SW480 (cell line): Measurements from ENCODE around the gene NKD1.

ENCODE experiments used
- DNase-seq: peaks from one replicate; pipeline ENCODE4 v3.0.0-alpha.2; 2016; ENCODE audit warnings: low spot score

NKD1 gene

DNA sequence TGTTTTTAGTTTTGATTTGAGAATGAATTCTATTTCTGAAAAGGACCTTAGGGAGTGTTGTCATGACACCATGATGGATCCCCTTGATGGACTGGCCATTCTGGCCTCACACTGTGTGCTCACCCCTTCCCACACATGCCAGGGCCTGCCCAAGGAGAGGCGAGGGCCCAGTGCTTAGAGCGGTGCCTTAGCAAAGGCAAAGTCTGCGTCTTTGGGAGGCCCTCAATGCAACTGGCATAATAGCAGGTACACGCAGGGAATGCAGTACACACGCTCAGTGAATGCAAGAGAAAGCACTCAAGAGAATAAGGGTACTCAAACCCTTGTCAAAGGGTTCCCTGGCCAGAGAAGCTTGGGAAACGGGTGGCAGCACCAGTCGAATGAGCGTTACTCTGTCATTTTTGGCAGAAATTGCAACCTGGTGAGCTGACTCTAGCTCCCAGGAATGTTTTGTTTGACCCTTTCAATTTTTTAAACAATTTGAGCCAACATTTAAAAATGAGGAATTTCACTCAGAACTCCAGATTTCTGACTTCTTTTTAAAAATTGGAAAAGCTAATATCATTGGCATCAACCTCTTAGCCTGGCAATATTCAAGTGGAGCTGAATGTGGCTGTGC, 32.1 kb downstream of the NKD1 start:
- no peak for DNase-seq

DNA sequence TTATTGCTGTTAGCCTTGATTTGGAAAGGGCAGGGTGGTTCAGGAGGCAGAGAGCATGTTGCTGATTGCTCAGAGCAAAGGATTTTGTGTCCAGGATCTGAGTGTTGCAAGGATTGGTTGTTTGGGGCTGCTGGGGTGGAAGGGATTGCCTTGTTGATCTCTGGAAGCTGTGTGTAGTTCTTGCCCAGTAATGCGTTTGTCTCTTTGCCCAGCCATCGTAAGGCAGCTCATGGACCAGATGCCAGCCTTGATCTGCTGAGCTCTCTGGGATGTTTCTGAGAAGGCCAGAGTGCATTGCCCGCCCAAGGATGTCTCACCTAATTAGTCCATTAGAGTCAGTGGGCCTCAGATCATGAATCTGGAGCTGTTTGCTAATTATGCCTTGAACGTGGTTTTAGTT, 33.6 kb downstream of the NKD1 start:
- DNase-seq: no peak

DNA sequence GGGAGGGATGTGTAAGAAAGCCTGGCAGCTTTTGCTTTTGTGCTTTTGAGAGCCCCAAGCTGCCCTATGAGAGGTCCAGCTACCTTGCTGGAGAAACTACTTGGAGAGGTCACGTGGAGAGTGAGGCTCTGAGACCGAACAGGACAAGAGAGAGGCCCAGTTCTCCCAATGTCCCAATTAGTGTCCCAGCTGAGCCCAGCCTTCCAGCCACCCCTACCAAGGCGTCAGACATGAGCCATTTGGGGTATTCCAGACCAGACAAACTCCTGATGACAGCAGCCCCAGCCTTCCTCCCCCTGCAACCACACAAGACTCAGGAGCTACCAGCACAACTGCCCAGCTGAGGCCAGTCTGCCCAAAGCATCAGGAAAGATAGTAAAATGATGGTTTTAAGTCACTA, 35.0 kb downstream of the NKD1 start:
- no peak for DNase-seq

DNA sequence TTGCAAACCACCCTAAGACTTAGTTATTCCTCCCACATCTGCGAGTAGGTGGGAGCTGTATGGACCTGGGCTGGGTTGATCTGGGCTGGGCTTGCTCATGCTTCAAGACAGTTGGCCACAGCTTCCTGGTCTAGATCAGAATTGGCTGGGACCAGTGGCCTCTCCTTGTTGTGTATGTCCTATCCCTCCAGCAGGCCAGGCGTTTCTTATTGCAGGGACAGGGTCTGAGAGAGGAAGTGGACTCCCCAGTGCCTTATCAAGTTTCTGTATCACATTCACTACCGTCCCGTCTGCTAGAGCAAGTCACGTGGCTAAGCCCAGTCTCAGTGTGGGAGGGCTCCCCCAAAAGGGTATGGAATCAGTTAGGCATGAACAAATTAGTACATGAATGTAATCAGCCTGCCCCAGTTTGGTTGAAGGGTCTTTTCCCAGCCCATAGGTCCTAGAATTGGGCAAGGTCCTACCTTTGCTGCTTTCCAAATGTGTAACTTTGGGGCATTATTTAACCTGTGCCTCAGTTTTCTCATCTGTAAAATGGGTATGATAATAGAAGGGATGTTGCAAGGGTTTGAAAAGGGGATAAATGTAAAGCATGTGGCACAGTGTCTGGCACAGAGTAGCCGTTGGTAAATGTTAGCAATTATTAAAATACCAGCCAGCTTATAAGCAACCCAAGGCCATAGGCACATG, 36.0 kb downstream of the NKD1 start:
- DNase-seq: no peak

DNA sequence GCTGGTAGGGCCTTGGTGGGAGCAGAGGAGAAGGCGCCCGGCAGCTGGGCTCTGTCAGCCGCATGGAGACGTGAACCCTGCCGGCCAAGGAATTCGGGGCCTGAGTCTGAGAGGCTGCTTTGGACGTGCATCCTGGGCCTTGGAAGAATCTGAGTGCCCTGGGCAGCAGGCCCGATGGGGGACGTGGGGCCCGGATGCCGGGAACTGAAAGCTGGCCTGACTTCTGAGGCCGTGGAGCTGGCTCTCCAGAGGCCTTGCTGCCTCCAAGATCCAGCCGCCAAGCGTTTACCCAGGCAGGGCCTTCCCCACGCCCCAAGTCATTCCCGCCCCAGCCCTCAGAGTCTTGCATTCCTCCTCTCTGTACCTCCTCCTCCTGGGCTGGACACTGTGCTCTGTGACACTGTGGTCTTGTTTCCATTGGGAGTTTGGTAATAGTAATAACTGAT, 37.2 kb downstream of the NKD1 start:
- no peak for DNase-seq

DNA sequence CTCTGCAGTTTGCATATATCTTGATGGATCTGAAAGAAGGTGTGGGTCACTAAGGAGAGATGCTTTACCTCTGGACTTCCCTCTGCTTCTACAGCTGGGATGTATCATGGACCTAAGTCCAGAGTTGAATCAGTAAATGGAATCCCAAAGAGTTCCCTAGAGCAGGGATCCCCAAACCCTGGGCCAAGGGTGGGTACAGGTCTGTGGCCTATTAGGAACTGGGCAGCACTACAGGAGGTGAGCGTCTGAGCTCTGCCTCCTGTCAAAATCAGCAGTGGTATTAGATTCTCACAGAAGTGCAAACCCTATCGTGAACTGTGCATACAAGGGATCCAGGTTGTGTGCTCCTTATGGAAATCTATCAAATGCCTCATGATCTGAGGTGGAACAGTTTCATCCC, 39.3 kb downstream of the NKD1 start:
- DNase-seq: no peak

DNA sequence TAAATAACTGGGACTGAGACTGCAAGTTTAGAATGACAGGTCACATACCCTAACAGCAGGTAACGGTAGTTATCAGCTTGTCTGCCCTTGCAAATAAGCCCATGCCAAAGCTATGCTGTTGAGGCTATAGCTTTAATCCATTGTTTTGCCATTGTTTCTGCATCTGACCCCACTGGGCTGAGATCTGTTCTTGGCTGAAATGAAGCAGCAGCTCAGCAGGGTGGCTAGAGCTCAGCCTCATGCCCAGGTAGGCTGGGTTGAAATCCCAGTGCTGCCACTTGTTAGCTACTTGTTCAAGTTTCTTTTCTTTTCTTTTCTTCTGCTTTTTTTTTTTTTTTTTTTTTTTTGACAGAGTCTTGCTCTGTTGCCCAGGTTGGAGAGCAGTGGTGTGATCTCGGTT, 40.1 kb downstream of the NKD1 start:
- DNase-seq: no peak

DNA sequence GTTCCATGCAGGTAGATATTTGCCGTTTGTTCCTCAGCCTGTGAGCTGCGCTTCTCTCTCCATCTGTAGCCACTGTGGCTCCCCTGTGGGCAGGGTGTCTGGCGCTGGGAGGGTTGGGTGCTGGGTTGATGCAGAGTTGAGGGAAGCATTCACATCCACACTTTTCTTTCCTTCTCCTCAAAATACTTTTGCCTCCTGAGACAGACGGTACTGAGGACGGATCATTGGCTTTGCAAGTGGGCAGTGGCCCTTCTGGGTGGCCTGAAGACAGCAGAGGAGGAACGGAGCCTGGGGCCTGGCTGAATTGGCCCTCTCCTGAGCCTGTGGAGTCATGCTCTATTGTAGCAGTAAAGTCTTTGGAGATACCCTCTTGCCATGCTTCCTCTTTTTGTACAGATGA, 43.0 kb downstream of the NKD1 start:
- no peak for DNase-seq

DNA sequence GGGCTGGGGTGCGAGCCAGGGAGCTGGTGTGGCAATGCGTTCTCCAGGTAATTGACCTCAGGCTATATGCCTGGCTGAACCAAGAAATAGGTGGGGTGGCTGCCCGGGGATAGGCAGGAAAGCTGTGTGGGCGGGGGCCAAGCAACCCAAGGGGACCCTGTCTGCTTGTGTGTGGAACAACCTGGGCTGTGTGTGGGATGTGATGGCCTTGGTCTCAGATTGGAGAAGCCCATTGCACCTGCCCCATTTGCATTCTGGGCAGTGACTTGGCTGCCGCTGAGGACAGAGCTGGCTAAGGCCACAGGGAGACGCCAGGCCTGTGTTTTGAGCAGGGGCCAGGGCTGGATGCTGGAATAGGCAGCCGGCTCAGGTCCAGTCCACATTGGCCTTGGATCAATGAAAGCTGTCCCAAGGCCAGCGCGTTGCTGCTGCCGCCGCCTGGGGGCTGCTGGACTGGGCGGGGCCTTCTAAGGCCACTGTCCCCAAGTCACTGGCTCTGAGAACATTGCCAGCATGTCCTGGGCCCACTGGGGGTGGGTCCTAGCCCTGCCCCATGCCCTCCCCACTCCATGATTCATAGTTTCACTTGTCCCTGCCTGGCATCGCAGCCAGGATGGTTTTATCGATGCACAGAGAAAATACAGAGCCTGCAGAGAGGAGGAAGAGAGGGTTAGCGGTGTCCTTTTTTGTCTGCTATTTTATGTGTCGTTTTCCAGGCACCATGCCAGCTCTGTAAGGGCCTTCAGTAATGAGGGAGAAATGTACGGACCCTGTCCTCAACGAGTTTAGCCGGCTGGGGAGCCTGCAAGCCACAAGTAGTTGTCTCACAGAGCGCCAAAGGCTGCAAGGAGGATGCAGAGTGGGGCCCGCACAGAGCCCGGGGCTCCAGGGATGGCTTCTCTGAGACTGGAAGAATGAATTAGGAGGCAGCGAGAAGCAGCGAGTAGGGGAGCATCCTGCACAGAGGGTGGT, 43.9 kb downstream of the NKD1 start:
- DNase-seq: no peak

DNA sequence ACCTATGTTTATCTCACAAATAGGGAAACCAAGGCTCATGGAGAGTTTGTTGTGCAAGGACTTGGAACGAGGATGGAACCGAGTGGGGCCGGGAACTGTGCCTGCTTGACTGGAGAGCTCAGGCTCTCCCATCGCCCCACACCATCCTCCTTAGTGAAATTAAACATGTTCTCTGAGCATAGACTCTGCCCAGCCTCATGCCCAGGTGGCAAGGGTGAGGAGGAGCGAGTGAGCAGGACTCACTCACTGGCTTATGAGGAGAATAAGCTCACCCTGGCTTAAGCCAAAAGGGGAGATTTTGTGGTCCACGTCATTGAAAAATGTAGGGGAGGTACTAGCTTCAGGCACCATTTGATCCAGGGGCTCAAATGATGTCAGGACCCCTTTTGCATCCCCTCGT, 44.8 kb downstream of the NKD1 start:
- no peak for DNase-seq

DNA sequence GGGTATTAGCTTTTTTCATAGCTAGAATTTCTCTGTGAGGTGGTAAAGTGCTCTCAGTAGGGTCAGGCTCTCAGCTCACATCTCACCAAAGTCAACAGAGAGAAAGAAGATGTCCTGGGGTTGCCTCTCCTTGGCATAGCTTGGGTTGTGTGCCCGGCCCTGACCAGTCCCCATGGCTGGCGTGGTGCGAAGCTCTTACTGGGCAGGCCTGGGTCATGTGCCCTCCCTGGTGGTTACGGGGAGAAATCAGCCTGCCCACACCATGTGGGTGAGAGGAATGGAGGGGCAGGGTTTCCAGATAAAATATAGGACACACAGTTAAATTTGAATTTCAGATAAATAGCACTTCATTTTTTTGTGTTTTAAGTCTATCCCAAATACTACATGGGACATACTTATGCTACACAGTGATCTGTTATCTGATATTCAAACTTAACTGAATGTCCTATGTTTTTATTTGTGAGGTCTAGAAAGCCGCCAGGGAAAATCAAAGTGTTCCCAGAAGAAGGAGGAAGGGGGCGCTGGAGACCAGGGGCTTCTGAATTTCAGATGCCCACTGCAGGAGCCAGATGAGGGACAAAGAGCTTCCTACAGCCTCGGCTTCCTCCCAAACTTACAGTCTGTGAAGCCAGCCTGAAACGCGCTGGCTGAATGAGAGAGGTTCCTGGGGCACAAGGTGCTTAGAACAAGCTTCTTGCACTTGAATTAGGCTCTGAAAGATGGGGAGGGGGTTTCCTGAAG, 45.4 kb downstream of the NKD1 start:
- DNase-seq: no peak

DNA sequence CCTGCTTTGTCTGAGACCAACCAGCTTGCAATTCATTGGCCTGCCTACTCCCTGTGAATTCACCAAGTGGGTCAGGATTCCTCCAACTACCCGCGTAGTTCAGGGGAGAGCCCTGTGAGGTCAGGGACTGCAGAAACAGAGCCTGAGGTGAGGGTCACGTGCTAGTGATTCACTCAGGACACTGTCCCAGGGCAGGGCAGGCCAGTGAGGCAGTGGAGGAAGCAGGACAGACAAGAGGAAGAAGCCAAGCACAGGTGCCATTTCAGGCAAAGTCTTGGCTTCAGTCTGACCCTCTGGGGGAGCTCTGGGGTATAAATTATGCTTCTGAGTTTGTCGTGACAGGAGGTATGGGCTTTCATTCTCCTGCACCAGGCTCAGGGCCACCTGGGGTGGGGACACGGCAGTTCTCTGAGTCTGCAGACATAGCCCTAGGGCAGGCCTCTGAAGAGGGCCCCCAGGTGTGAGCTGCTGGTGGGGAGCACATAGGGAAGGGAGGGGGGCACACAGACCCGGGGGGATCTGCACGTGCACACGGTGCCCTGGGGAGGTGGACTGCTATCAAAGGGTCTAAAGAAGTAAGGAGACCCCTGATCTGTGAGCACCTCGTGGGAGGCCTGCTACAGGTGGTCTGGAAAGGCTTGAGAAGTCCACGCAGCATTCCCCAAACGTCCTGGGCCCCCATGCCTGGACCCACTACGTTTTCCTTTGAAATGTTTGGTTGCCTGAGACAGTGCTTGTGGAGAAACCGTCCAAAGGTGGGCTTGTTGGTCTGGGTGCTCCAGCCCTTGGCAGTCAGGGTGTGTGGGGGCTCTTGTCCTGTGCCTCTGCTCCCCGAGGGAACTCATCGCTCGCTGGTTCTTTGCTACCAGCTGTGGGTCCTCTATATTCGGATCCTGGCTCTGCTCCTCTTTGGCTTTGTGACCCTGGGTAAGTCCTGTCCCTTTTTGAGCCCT, 46.4 kb downstream of the NKD1 start:
- no peak for DNase-seq

DNA sequence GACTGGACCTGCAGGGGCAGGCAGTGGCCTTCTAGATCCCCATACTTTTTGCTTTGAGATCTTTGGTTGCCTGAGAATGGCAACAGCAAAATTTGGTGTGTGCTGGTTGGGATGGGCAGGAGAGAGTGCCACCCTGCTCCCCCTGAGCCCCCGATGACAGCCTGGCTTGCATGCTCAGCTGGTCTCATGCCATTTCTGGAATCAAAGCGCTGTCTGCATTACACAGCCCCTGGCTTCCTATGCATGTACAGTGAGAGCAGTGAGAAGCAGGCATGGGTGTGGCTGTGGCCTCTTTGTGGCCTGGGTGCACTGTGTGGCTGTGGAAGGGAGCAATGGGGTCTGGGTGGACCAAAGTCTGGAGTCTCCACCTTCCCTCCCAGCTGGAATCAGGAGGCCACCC, 47.7 kb downstream of the NKD1 start:
- DNase-seq: no peak

DNA sequence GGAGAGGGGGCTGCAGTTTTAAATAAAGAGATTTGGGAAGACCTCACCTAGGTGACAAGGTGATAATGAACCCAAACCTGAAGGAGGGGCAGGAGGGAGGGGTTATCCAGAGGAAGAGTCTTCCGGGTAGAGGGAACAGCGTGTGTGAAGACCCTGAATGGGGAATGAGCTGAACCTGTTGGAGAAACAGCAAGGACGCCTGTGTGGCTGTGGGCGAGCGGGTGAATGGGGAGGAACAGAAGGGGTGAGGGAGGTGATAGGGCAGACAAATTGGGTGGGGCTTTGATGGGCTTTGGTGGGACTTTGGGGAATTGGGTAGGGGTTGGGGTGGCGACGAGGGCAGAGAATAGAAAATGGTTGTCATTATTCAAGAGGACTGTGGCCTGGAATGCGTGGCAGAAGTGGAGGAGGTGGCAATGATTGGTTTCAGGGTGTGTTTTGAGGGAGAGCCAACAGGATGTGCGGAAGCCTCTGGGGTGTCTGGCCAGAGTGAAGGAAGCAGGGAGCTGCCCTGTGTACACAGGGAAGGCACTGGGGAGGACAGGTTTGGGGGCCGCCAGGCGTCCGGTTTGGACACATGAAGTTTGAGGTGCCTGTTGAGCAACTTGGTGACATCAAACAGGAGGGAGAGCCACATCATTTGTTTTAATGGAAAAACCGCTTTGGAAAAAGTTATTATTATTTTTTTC, 48.7 kb downstream of the NKD1 start:
- no peak for DNase-seq

DNA sequence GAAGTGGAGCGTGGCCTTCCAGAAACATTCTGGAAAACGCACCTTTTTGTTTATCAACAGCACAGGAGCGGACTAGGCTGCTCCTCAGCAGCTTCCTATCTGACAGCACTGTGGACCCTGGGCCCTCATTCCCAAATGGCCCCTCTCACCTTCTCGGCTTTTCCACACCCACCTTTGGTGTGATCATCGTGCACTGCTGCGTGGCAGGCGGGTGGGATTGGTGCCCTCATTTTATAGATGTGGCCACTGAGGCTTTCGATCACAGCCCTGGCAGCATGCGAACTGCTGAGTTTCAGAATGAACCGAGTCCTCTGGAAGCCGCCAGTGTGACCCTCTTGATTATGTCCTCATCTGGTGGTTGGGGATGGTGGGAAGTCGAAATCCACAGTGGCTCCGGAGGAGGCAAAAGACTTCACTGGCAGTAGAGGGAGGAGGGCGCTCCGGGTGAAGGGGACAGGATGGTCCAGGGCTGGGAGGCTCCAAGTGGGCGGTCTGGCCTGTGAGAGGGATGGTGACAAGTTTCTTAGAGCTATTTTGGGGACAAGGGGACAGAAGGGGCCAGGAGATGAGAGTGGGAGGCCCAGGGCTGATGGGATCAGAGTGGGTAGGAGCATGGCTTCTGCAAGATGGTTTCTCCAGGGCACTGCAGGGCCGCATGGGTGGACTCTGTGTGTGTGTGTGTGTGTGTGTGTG, 49.5 kb downstream of the NKD1 start:
- DNase-seq: no peak

DNA sequence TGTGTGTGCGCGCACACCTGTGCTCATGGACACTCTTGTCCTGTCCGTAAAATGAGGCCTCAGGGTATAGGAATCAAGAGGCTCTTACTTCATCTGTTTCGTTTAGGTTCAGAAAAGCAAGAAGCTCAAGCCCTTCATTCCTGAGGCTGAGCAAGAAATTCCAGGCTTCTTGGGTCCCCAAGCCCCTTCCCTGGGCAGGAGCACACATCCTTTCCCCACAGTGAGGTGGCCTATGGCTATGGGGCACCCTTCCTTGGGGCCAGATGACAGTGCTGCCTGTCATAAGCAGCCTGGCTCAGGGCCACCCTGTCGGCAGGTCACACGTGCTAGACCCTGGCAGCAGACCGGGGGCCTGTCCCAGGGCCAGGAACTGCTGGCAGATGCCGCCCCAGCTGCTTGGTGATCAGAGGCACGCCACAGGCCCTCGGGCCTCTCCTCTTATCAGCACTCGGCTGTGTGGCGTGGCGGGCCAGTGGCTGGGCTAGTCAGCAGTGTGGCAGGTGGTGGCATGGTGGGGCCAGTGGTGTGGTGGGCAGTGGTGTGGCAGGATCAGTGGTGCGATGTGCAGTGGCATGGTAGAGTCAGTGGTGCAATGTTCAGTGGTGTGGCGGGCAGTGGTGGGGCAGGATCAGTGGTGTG, 50.2 kb downstream of the NKD1 start:
- no peak for DNase-seq

DNA sequence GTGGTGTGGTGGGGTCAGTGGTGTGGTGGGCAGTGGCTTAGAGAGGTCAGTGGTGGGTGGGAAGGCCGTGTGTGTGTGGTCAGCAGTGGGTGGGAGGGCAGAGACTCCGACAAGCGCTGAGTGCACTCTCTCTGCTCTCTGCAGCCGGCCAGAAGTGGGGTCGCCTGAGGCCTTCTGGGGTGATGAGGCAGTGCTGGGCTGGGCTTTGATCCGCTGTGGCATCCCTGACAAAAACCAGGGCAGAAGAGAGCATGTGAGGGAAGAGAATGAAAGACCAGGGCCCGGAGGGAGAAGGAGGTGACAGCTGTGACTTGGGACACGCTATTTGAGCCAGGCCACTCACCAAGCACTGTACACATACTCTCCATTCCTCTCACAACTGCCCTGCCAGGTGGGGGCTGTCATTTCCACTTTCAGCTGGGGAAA, 50.8 kb downstream of the NKD1 start:
- DNase-seq: no peak

DNA sequence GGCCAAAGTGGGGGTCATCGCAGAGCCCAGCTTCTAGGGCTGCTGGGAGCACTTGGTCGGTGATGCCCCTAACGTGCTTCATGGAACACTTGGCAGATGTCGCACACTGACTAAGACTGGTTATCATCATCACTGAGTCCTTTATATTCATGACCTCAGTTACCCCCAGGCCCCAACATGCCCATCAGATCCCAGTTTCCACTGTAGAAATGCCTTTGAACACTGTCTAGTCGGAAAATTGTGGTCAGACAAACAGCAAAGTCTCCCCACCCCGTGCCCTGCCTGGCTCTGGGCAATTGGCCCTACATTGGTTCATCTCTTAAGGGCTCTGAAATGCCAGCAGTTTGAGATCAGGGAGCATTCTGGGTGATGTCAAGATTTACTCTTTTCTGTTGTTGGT, 51.3 kb downstream of the NKD1 start:
- peak; percentile 59 for DNase-seq

DNA sequence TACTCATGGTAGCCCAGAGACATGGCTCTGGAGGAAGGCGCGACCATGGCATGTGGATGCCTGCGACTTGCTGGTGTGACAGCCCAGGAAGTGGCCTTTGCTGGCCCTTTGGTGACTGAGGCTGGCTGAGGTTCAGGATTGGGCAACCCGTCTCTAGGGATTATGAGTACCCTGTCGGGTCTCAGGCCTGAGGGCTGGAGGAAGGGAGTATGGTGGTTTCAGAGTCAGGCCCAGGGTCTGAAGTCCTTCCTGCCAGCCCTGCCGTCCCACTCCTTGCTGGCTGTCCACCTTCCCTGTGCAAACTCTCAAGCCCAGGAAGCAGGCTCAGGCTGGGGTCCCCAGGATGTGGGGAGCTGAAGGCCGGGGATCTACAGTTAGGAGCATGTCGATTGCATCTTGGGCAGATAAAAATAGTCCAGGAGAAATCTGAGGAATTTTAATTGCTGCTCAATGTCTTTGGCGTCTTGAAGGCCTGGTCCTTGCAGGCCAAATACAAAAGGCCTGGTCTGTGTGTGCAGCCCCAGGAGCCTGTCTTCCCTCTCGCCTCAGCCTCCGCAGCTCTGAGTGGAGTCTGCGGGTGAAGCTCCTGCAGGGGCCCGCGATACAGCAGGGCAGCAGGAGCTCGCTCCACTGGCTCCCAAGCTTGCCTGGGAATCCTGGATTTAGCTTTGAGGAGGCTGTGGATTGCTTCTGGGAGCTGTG, 52.5 kb downstream of the NKD1 start:
- DNase-seq: no peak
